WTC11 (cell line): ENCODE measurements around the gene LRRTM1. TPM values are rescaled to one million over a fixed set of nuclear protein-coding genes. Genes with fewer than 3 reads are reported as not detected.
A peak's percentile ranks its signal among the peaks of the same experiment; 100 is the strongest.

Source experiments
- ATAC-seq: fragments of 200-7000 bp; cut with Tn5 transposase; 2 replicates; pipeline ENCODE4 v1.10.0; 2021; ENCODE audit warnings: mild to moderate bottlenecking, moderate library complexity
- CTCF ChIA-PET: fragments of 300-600 bp; sonication (Branson Sonifier 250); formaldehyde crosslinking; loops from one replicate; lab custom pipeline; 2021; ENCODE audit warnings: antibody characterized with exemption; lab: Charles Lee
- POLR2A ChIA-PET: fragments of 350-600 bp; sonication (Branson Sonifier 250); formaldehyde crosslinking; loops from one replicate; lab custom pipeline; 2021; ENCODE audit warnings: antibody characterized with exemption; lab: Charles Lee
- DNase-seq: peaks from one replicate; pipeline ENCODE4 v3.0.0; 2021; ENCODE audit warnings: low spot score
- H3K27ac Mint-ChIP-seq: 2 replicates; pipeline ENCODE4 v1.8.0; 2021; ENCODE audit warnings: mixed read lengths
- H3K27me3 Mint-ChIP-seq: 2 replicates; pipeline ENCODE4 v1.8.0; 2021; ENCODE audit warnings: low read depth, mild to moderate bottlenecking, moderate library complexity, mixed read lengths
- H3K36me3 Mint-ChIP-seq: 2 replicates; pipeline ENCODE4 v1.8.0; 2021; ENCODE audit warnings: mixed read lengths
- H3K4me1 Mint-ChIP-seq: 2 replicates; pipeline ENCODE4 v1.8.0; 2022; ENCODE audit warnings: mixed read lengths
- H3K4me3 Mint-ChIP-seq: 2 replicates; pipeline ENCODE4 v1.8.0; 2021; ENCODE audit warnings: mild to moderate bottlenecking, moderate library complexity, mixed read lengths
- H3K9me3 Mint-ChIP-seq: 2 replicates; pipeline ENCODE4 v1.8.0; 2021; ENCODE audit warnings: mixed read lengths
- AFF4 ChIP-seq: sonication (generic); formaldehyde crosslinking; IDR thresholded peaks from 2 replicates; pipeline ENCODE4 v1.8.1; 2023; ENCODE audit warnings: mild to moderate bottlenecking, missing genetic modification reagents, borderline replicate concordance
- ATF1 ChIP-seq: sonication (generic); formaldehyde crosslinking; IDR thresholded peaks from 2 replicates; pipeline ENCODE4 v1.8.1; 2023; ENCODE audit warnings: mild to moderate bottlenecking, moderate library complexity, missing genetic modification reagents
- ATF3 ChIP-seq: sonication (generic); formaldehyde crosslinking; conservative IDR thresholded peaks from 2 replicates; pipeline ENCODE4 v1.8.1; 2022; ENCODE audit warnings: mild to moderate bottlenecking, missing genetic modification reagents
- E2F5 ChIP-seq: sonication (generic); formaldehyde crosslinking; IDR thresholded peaks from 2 replicates; pipeline ENCODE4 v1.8.1; 2022; ENCODE audit warnings: mild to moderate bottlenecking, moderate library complexity, missing genetic modification reagents
- EMX1 ChIP-seq: fragments of 250-450 bp; sonication (Bioruptor Pico); IDR thresholded peaks from 2 replicates; pipeline ENCODE4 v1.8.0; 2021; ENCODE audit warnings: mild to moderate bottlenecking
- FOXJ3 ChIP-seq: sonication (generic); formaldehyde crosslinking; IDR thresholded peaks from 2 replicates; pipeline ENCODE4 v1.9.0; 2021; ENCODE audit warnings: missing genetic modification reagents, mild to moderate bottlenecking, borderline replicate concordance
- HMGXB4 ChIP-seq: sonication (generic); formaldehyde crosslinking; IDR thresholded peaks from 2 replicates; pipeline ENCODE4 v1.8.1; 2023; ENCODE audit warnings: mild to moderate bottlenecking, moderate library complexity, missing genetic modification reagents
- IRF2 ChIP-seq: sonication (generic); formaldehyde crosslinking; IDR thresholded peaks from 2 replicates; pipeline ENCODE4 v1.8.0; 2022; ENCODE audit warnings: low read depth, missing genetic modification reagents, borderline replicate concordance
- NFATC4 ChIP-seq: fragments of 250-450 bp; sonication (Bioruptor Pico); IDR thresholded peaks from 2 replicates; pipeline ENCODE4 v1.9.0; 2021; ENCODE audit warnings: mild to moderate bottlenecking
- NR2C2 ChIP-seq: sonication (generic); formaldehyde crosslinking; IDR thresholded peaks from 2 replicates; pipeline ENCODE4 v1.8.0; 2022; ENCODE audit warnings: mild to moderate bottlenecking, missing genetic modification reagents
- NR3C1 ChIP-seq: sonication (generic); formaldehyde crosslinking; conservative IDR thresholded peaks from 2 replicates; pipeline ENCODE4 v1.8.1; 2023; ENCODE audit warnings: low read depth, mild to moderate bottlenecking, missing genetic modification reagents
- SMAD3 ChIP-seq: sonication (generic); formaldehyde crosslinking; IDR thresholded peaks from 2 replicates; pipeline ENCODE4 v1.8.0; 2022; ENCODE audit warnings: missing genetic modification reagents, mild to moderate bottlenecking, borderline replicate concordance
- SOX15 ChIP-seq: fragments of 250-450 bp; sonication (Bioruptor Pico); IDR thresholded peaks from 2 replicates; pipeline ENCODE4 v1.9.0; 2021; ENCODE audit warnings: mild to moderate bottlenecking
- SP1 ChIP-seq: sonication (generic); formaldehyde crosslinking; conservative IDR thresholded peaks from 2 replicates; pipeline ENCODE4 v1.8.1; 2022; ENCODE audit warnings: missing genetic modification reagents
- TEAD4 ChIP-seq: sonication (generic); formaldehyde crosslinking; IDR thresholded peaks from 2 replicates; pipeline ENCODE4 v1.8.0; 2022; ENCODE audit warnings: mild to moderate bottlenecking, missing genetic modification reagents
- USF1 ChIP-seq: sonication (generic); formaldehyde crosslinking; IDR thresholded peaks from 2 replicates; pipeline ENCODE4 v1.8.0; 2022; ENCODE audit warnings: mild to moderate bottlenecking, missing genetic modification reagents
- USF2 ChIP-seq: sonication (generic); formaldehyde crosslinking; IDR thresholded peaks from 2 replicates; pipeline ENCODE4 v1.8.1; 2023; ENCODE audit warnings: mild to moderate bottlenecking, missing genetic modification reagents, moderate library complexity
- ZNF121 ChIP-seq: sonication (generic); formaldehyde crosslinking; IDR thresholded peaks from 2 replicates; pipeline ENCODE4 v1.8.0; 2023; ENCODE audit warnings: missing genetic modification reagents
- ZNF263 ChIP-seq: sonication (generic); formaldehyde crosslinking; IDR thresholded peaks from 2 replicates; pipeline ENCODE4 v1.8.1; 2022; ENCODE audit warnings: low read depth, mild to moderate bottlenecking, moderate library complexity, missing genetic modification reagents
- ZNF317 ChIP-seq: sonication (generic); formaldehyde crosslinking; IDR thresholded peaks from 2 replicates; pipeline ENCODE4 v1.8.1; 2023; ENCODE audit warnings: low read depth, mild to moderate bottlenecking, moderate library complexity, missing genetic modification reagents, borderline replicate concordance
- ZSCAN18 ChIP-seq: fragments of 250-450 bp; sonication (Bioruptor Pico); IDR thresholded peaks from 2 replicates; pipeline ENCODE4 v2.1.2; 2022; ENCODE audit warnings: mild to moderate bottlenecking, moderate library complexity
- total RNA-seq: library from RNA; stranded (reverse); gene quantifications from 3 replicates; pipeline ENCODE4 v1.2.3, GENCODE V29; 2021

The LRRTM1 gene
- total RNA-seq, 1 experiment from 2014 or later = 1.2 TPM

GRCh38 chr2:80302314-80303005 lies 2.1 kb downstream of the LRRTM1 start (continued):
- 0 out of 2 replicates have a peak, but pooled peaks have one; percentile 6 for TF ChIP-seq ZNF317 (CRISPR knock-in tag)

GRCh38 chr2:80302001-80302313 lies 2.6 kb downstream of the LRRTM1 start:
- Mint-ChIP-seq H3K36me3 (no peaks in the 10 kb centered on the region), H3K27ac (no peak overlapping the region), H3K4me3 (peak overlapping the region; percentile 81), H3K9me3 (no peaks in the 10 kb centered on the region), H3K27me3 (peaks cover 68% of the 10 kb centered on the region), H3K4me1 (peaks cover 72% of the 10 kb centered on the region)
- DNase-seq (no peak), ATAC-seq (no peak)
- POLR2A ChIA-PET = no interaction called here
- TF ChIP-seq NFATC4 (no peak), HMGXB4 (peak; percentile 45; the same call in 1 of the 2 replicates)
- CTCF ChIA-PET = no interaction called here

GRCh38 chr2:80300954-80301353 lies 3.6 kb downstream of the LRRTM1 start:
- POLR2A ChIA-PET = no interaction called here
- H3K27me3 Mint-ChIP-seq = peaks cover 60% of the 10 kb centered on the region

More at GRCh38 chr2:80300954-80301353, 3.6 kb downstream of the LRRTM1 start:
- peaks cover 63% of the 10 kb centered on the region for H3K4me1 Mint-ChIP-seq
- no peak for ATAC-seq
- CTCF ChIA-PET = interaction anchor here (1.1 to 2.0 kb wide), 3 partner anchors 22 to 63 kb away, joined by 3 to 8 read pairs (median 3); no protein-coding TSS in a partner anchor
- no peaks in the 10 kb centered on the region for H3K36me3 Mint-ChIP-seq
- no peak for DNase-seq
- H3K9me3 Mint-ChIP-seq = no peaks in the 10 kb centered on the region
- no peak overlapping the region for H3K27ac Mint-ChIP-seq
- peak overlapping the region; percentile 81 for H3K4me3 Mint-ChIP-seq
- no peak for TF ChIP-seq ZSCAN18 (CRISPR knock-in tag)
- TF ChIP-seq ATF1 = no peak
- TF ChIP-seq SOX15 (CRISPR knock-in tag) = no peak
- TF ChIP-seq NR3C1 (CRISPR knock-in tag) = no peak
- no peak for TF ChIP-seq USF1 (CRISPR knock-in tag)
- no peak for TF ChIP-seq ZNF121
- TF ChIP-seq NR2C2 (CRISPR knock-in tag) = no peak
- TF ChIP-seq AFF4 (CRISPR knock-in tag) = no peak
- TF ChIP-seq IRF2 (CRISPR knock-in tag) = no peak
- TF ChIP-seq USF2 (CRISPR knock-in tag) = no peak
- no peak for TF ChIP-seq E2F5 (CRISPR knock-in tag)
- no peak for TF ChIP-seq EMX1 (CRISPR knock-in tag)
- no peak for TF ChIP-seq SP1 (CRISPR knock-in tag)
- no peak for TF ChIP-seq TEAD4
- TF ChIP-seq FOXJ3 (CRISPR knock-in tag) = no peak
- no peak for TF ChIP-seq ATF3
- TF ChIP-seq SMAD3 (CRISPR knock-in tag) = no peak
- TF ChIP-seq HMGXB4 = no peak
- TF ChIP-seq ZNF263 (CRISPR knock-in tag) = no peak
